Calu3 (cell line): Measurements from ENCODE around the gene TMEM181. TPM values are rescaled to one million over a fixed set of nuclear protein-coding genes. Genes with fewer than 3 reads are reported as not detected.
"Not testable (repeated sequence)": the region's sequence is repeated elsewhere in the genome, so short reads cannot be mapped to it uniquely, and the experiment has no call there.

Experiments
- BruUV-seq: library from RNA; stranded (reverse); fragments of 400-500 nt; replicated peaks from 2 replicates; lab custom pipeline; 2021; lab: Mats Ljungman, UMichigan
- CTCF ChIA-PET: fragments of 300-600 bp; sonication (Branson Sonifier 250); formaldehyde crosslinking; loops from one replicate; lab custom pipeline; 2022; ENCODE audit warnings: antibody characterized with exemption; lab: Charles Lee
- DNase-seq: peaks from one replicate; pipeline ENCODE4 v3.0.0; 2022
- H3K27ac Mint-ChIP-seq: one replicate; pipeline ENCODE4 v1.8.0; 2022; ENCODE audit warnings: mixed read lengths; ENCODE audit not compliant: unreplicated experiment
- H3K27me3 Mint-ChIP-seq: one replicate; pipeline ENCODE4 v1.8.0; 2022; ENCODE audit warnings: mixed read lengths; ENCODE audit not compliant: unreplicated experiment
- H3K36me3 Mint-ChIP-seq: one replicate; pipeline ENCODE4 v1.8.0; 2022; ENCODE audit warnings: mild to moderate bottlenecking, moderate library complexity, mixed read lengths; ENCODE audit not compliant: insufficient read depth, unreplicated experiment
- H3K4me1 Mint-ChIP-seq: one replicate; pipeline ENCODE4 v1.8.0; 2022; ENCODE audit warnings: mild to moderate bottlenecking, low read depth, mixed read lengths; ENCODE audit not compliant: unreplicated experiment
- H3K4me3 Mint-ChIP-seq: one replicate; pipeline ENCODE4 v1.8.0; 2022; ENCODE audit warnings: mild to moderate bottlenecking, low read depth, moderate library complexity, mixed read lengths; ENCODE audit not compliant: unreplicated experiment
- H3K9me3 Mint-ChIP-seq: one replicate; pipeline ENCODE4 v1.8.0; 2022; ENCODE audit warnings: low read depth, mixed read lengths; ENCODE audit not compliant: unreplicated experiment
- intact Hi-C: fragments of 100-400 bp; cut with micrococcal nuclease; formaldehyde crosslinking; loops from one replicate; pipeline ENCODE4 v1.10.0; 2022; ENCODE audit not compliant: unreplicated experiment
- total RNA-seq: library from RNA; stranded (reverse); gene quantifications from 2 replicates; pipeline ENCODE4 v1.2.3, GENCODE V29; 2022
- TF ChIP-seq, protein P1 (sequence below): fragments of 200-600 bp; IDR thresholded peaks from one replicate; pipeline ENCODE4 v1.8.0; 2022; ENCODE audit warnings: antibody characterized with exemption; ENCODE audit not compliant: unreplicated experiment

TMEM181 gene
- total RNA-seq, 1 experiment from 2014 or later: 48.7 TPM

DNA sequence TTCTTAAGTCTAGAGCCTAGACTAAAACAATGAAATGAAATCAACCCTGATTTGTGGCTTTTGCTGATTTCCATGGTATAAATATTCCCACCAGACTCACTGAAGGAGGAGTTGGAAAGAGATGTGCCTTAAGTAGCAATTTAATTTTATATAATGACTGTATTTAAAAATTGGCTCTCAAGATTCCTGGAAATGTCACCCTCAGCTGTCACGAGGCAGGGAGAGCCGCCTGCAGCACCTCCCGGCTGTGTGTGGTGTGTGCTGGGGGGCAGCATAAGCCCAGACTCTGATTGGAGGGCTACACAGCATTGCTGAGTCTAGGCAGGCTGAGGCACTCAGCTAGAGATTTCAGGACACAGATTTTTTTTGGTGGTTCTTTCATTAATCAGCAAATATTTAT, 40.6 kb upstream of the TMEM181 start:
- Mint-ChIP-seq H3K4me1 (peaks cover 9% of the 10 kb centered on the region), H3K4me3 (no peak overlapping the region), H3K9me3 (peaks cover 5% of the 10 kb centered on the region), H3K36me3 (no peaks in the 10 kb centered on the region), H3K27me3 (no peaks in the 10 kb centered on the region), H3K27ac (no peak overlapping the region)
- TF ChIP-seq, protein P1, sequence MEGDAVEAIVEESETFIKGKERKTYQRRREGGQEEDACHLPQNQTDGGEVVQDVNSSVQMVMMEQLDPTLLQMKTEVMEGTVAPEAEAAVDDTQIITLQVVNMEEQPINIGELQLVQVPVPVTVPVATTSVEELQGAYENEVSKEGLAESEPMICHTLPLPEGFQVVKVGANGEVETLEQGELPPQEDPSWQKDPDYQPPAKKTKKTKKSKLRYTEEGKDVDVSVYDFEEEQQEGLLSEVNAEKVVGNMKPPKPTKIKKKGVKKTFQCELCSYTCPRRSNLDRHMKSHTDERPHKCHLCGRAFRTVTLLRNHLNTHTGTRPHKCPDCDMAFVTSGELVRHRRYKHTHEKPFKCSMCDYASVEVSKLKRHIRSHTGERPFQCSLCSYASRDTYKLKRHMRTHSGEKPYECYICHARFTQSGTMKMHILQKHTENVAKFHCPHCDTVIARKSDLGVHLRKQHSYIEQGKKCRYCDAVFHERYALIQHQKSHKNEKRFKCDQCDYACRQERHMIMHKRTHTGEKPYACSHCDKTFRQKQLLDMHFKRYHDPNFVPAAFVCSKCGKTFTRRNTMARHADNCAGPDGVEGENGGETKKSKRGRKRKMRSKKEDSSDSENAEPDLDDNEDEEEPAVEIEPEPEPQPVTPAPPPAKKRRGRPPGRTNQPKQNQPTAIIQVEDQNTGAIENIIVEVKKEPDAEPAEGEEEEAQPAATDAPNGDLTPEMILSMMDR: no peak
- DNase-seq: no peak
- CTCF ChIA-PET: interaction anchor here (0.5 to 1.8 kb wide), 4 partner anchors 17 to 305 kb away, joined by 5 to 13 read pairs (median 8); no protein-coding TSS in a partner anchor
- BruUV-seq: no TSS peak
- intact Hi-C loops: loop anchor here (2.0 kb wide), 1 partner anchor 298 kb away; no protein-coding TSS in a partner anchor

DNA sequence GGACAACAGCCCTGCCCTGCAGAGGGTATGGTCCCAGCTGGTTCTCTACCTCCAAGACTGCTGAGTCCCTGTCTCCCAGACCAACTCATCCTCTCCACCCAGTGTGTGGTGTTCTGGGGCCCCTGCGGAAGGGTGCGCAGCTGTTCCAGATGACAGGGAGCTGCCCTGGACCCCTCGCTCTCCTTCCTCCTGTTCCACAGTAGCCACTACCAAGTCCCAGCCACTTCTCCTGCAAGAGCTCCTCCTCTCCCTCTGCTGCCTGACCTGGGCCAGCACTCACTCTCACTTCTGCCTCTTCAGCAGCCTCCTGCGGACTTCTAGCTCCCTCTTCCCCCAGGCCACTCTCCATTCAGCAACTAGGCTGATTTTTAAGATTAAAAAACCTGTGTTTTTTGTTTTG, 40.1 kb upstream of the TMEM181 start:
- H3K4me3 Mint-ChIP-seq: no peak overlapping the region
- intact Hi-C loops: loop anchor here (2.0 kb wide), 1 partner anchor 299 kb away; no protein-coding TSS in a partner anchor
- no peaks in the 10 kb centered on the region for H3K36me3 Mint-ChIP-seq
- no peaks in the 10 kb centered on the region for H3K27me3 Mint-ChIP-seq
- no peak for DNase-seq
- H3K27ac Mint-ChIP-seq: no peak overlapping the region
- CTCF ChIA-PET: interaction anchor here (0.5 to 1.8 kb wide), 2 partner anchors 282 to 299 kb away, joined by 5 to 9 read pairs; no protein-coding TSS in a partner anchor
- peaks cover 5% of the 10 kb centered on the region for H3K9me3 Mint-ChIP-seq
- H3K4me1 Mint-ChIP-seq: peaks cover 9% of the 10 kb centered on the region
- TF ChIP-seq, protein P1: no peak
- BruUV-seq: no TSS peak

DNA sequence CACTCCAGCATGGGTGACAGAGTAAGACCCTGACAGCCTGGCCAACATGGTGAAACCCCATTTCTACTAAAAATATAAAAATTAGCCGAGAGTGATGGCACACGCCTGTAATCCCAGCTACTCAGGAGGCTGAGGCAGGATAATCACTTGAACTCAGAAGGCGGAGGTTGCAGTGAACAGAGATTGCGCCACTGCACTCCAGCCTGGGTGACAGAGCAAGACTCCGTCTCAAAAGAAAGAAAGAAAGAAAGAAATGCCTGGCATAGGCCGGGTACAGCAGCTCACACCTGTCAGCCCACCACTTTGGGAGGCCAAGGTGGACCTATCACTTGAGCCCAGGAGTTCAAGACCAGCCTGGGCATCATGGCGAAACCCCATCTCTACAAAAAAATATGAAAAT, 38.9 kb upstream of the TMEM181 start:
- H3K36me3 Mint-ChIP-seq, H3K4me1 Mint-ChIP-seq, H3K9me3 Mint-ChIP-seq, CTCF ChIA-PET, H3K27ac Mint-ChIP-seq, DNase-seq, H3K4me3 Mint-ChIP-seq, BruUV-seq, H3K27me3 Mint-ChIP-seq, intact Hi-C loops: not testable (repeated sequence)

DNA sequence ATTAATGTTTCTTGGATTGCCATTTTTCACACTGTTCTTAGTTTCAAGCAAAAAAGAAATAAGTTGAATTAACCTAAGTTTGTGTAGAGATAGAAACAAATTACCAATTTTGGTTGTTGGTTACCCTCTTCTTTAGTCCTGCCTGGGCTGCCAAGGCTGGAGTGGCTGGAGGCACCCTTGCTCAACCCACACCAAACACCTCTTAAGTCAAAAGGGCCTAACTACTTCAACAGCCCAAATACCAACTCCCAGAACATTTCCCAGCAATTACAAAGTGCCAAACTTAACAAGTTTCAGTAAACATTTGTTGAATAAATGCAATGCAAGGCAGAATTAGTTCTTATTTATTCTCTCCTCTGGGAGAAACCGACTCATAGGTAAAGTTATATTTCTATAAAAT, 38.1 kb upstream of the TMEM181 start:
- CTCF ChIA-PET: no interaction called here
- H3K9me3 Mint-ChIP-seq: peaks cover 7% of the 10 kb centered on the region

DNA sequence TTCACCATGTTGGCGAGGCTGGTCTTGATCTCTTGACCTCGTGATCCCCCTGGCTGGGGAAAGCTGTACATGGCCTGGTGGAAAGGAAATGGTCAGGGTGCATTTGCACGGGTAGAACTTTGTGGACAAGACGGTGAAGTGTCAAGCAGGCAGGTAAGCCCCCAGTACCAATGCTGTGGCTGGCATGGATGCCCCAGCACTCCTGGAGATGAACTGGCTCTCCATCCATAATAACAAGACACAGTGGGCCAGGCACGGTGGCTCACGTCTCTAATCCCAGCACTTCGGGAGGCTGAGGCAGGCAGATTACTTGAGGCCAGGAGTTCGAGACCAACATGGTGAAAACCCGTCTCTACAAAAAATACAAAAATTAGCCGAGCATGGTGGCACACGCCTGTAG, 37.3 kb upstream of the TMEM181 start:
- no peak for DNase-seq
- no TSS peak for BruUV-seq
- intact Hi-C loops: no loop called here
- Mint-ChIP-seq H3K4me1 (peaks cover 9% of the 10 kb centered on the region), H3K4me3 (no peak overlapping the region), H3K9me3 (peaks cover 10% of the 10 kb centered on the region), H3K27me3 (peaks cover 16% of the 10 kb centered on the region), H3K36me3 (no peaks in the 10 kb centered on the region), H3K27ac (no peak overlapping the region)
- CTCF ChIA-PET: no interaction called here
- TF ChIP-seq, protein P1: no peak

More for the DNA sequence above, 38.1 kb upstream of the TMEM181 start:
- Mint-ChIP-seq H3K27ac (no peak overlapping the region), H3K27me3 (peaks cover 7% of the 10 kb centered on the region), H3K4me3 (no peak overlapping the region), H3K4me1 (peaks cover 9% of the 10 kb centered on the region), H3K36me3 (no peaks in the 10 kb centered on the region)
- intact Hi-C loops: no loop called here
- no TSS peak for BruUV-seq
- no peak for DNase-seq
- TF ChIP-seq, protein P1: no peak
